NK-92 (cell line): ENCODE data around the gene KLHL29.

ENCODE experiments used
- DNase-seq: peaks from one replicate; lab custom pipeline; 2025; ENCODE audit not compliant: unreplicated experiment; lab: John Stamatoyannopoulos, UW

Gene KLHL29

GRCh38 chr2:23544589-23545295 lies 159.8 kb downstream of the KLHL29 start:
- DNase-seq = no peak

DNA sequence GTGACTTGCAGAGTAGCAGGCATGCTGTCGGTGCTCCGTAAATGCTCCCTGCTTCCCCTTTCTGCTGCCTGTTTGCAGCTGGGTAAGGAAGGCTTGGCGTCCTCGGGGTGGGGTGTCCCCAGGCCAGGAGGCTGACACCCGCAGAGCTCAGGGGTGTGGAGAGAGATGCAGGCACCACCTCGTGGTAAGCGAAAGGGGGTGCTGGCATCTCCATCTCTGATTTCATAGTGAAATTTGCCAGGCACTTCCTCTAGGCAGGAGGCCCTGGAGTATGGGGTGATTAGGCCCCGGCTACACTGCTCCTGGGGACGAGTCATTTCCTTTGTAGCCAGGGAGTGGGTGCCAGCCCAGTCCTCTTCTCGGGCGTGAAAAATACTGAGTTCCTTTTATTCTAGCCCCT lies 160.4 kb downstream of the KLHL29 start:
- DNase-seq = no peak

DNA sequence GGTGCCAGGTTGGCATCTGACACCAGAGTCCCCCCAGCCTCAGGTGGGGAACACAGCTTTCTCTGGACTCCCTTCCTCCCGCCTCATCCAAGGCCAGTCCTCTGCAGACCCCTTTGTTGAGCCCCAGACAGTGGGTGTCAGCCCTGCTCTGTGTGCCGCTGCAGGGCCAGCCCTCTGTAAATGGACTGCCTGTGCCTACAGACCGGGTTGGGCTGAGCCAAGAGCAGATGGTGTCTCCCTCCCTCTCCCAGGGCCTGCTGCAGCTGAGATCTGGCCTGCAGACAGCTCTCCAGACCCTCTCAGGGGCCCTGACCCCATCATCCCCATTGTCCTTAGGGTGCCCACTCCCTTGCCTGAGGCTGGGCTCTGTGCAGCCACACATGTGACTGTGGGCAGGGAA lies 160.8 kb downstream of the KLHL29 start:
- no peak for DNase-seq

GRCh38 chr2:23546913-23547312 lies 161.9 kb downstream of the KLHL29 start:
- DNase-seq = no peak

DNA sequence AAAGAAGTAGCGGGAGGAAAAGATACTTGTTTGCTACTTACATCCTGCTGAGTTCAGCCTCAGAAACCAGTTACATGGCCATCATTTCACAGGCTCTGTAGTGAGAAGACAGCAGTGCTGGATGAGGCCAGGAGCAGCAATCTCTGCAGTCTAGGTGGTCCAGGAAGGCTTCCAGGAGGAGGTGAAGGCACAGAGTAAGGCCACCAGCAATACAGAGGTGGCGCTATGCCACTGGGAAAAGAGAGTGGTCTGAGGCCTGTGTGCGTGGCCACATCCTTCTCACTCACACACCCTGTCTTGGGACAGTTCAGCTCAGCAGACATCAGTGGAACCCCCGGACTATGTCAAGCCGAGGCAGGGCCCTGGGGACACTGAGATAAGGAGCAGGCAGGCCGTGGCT lies 162.7 kb downstream of the KLHL29 start:
- DNase-seq = no peak

DNA sequence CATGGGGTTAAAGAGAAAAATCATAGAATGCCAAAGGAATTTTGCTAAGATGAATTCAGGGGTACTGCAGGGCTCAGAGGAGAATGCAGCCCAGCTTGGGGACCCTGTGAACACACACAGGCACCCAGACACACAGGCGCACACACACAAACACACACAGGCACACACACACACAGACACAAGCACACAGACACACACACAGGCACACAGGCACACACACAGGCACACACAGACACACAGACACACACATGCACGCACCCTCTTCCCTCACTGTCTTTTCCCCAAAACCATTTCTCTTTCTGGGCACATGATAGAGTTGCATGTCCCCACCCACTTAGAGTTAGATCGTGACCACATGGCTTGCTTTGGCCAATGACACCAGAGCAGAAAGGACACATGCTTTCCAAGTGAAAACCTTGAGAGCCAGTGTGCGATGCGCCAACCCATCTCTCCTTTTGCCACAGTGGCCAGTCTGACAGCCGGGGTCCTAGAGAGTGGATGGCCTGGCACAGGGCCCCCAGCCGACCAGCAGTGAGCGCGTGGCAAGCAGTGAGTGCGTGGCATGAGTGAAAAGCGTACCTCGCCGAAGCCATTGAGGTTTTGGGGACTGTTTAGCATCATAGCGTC lies 163.3 kb downstream of the KLHL29 start:
- DNase-seq = no peak

DNA sequence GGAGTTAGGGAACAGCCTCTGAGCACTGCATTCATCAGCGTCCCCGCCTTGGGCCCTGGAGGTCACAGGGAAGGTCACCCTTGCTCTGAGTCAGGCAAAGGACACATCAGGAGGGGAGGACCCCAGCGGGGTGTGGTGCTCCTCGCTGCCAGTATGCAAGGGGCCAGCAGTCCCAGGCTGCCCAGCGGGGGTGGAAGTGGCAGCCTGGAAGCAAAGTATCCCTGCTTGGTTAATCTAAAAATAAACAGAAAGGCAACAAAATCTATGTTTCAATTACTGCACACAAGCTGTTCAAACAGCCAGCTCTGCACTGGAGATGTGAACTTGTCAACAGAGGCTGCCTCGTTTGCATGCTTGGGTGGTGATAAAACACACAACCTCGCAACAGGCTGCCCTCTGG lies 164.1 kb downstream of the KLHL29 start:
- no peak for DNase-seq

- DNase-seq = no peak
Observed at GRCh38 chr2:23549821-23550530, 165.0 kb downstream of the KLHL29 start.

- no peak for DNase-seq
Observed at GRCh38 chr2:23550553-23550952, 165.6 kb downstream of the KLHL29 start.

- no peak for DNase-seq
Observed at GRCh38 chr2:23551875-23552274, 166.9 kb downstream of the KLHL29 start.

GRCh38 chr2:23553561-23553960 lies 168.6 kb downstream of the KLHL29 start:
- no peak for DNase-seq

DNA sequence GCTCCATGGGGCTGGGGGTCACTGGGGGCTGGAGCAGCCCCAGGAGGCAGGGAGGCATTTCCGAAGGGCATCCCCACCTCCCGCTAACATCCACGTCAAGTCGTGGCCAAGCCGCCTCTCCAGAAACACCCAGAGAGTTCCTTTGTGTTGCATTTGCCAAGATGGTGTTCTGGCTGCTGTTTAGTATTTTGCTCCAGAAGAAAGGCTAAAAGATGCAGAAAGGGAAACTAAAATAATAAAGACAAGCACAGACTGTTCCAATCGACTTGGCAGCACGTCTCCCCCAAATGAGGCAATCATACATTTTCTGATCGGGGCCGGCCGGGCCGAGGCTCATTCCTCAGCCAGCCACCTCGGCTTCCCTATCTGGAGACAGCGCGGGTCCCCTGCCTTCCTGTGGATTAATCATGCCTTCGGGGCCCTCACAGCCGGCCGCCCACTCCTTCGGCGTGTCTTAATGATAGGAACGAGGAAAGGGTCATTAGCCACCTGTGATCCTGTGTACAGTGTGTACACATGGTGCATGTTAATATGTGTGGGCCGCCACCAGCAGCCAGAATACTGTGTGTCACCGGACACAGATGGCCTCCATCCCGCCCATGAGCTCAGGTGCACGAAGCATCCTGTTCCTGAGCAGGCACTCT lies 169.2 kb downstream of the KLHL29 start:
- DNase-seq = no peak

GRCh38 chr2:23555944-23556343 lies 171.0 kb downstream of the KLHL29 start:
- no peak for DNase-seq

GRCh38 chr2:23556929-23557328 lies 171.9 kb downstream of the KLHL29 start:
- DNase-seq = no peak

DNA sequence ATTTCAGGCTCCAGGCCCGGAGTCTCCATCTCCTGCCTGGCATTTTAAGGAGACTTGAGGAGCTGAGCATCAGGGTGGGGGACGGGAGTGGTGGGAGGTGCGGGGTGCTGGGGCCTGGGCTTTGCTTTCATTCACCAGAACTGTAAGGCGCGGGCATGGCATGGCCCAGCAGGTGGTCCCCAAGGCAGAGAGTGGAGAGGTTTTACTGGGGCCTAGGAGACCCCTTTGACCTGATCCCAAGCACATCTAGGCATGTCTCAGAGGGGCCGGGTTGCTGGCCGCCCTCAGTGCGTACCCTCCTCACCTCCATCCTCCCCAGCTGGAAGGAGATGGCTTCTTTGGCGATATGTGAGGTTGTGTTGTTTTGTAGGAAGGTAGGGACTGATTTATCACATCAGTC lies 172.5 kb downstream of the KLHL29 start:
- DNase-seq = no peak

- DNase-seq = no peak
Observed at GRCh38 chr2:23559561-23560239, 174.7 kb downstream of the KLHL29 start.

DNA sequence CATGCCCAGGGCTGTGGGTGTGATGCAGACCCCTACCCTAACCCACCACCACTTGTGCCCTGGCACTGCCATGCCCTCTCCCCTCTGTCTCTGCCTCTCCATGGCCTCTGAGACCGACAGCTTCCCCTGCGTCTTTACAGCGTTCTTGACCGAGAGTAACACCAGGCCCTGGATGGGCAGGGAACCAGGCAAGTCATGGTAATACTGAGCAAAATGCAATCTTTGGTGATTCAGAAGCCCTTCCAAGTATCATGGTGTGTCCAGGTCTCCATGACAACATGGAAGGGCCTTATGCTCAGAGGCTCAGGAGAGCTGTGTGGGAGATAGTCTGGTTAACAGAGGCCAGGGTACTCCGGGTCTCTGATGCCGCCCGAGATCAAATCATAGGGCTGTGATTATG lies 176.1 kb downstream of the KLHL29 start:
- no peak for DNase-seq

DNA sequence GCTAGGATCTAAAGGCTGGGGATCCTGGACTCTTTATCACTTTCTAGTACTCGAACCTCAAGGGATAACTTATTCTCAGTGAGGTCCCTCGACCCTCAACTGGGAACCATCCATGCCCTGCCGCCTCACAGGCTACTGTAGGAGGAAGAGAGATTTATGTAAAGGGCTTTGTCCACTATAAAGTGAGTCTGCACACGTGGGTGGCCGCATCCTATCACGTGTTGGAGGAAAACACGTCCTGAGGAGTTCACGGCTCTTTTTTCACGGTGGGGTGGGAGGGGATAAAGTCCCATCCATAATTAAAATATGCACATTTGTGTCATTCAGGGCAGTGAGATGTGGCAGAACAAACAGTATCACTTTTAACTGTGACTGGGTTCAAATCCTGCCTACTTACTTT lies 176.6 kb downstream of the KLHL29 start:
- no peak for DNase-seq

- DNase-seq = no peak
Observed at GRCh38 chr2:23562143-23562542, 177.2 kb downstream of the KLHL29 start.

- no peak for DNase-seq
Observed at GRCh38 chr2:23563151-23563550, 178.2 kb downstream of the KLHL29 start.
